K562 (cell line): ENCODE data around the gene MADCAM1. TPM values are rescaled to one million over a fixed set of nuclear protein-coding genes. Genes with fewer than 3 reads are reported as not detected.

Experiments used
- CBX3 ChIP-seq, 2 experiments: IDR thresholded peaks; 1 replicate in 1 of 2; 2 replicates in 1 of 2; pipeline ENCODE4 v1.6.1; 2012; ENCODE audit warnings: inconsistent platforms in 2 of 2, low read length in 2 of 2, borderline replicate concordance in 1 of 2, control low read depth in 1 of 2
- CC2D1A ChIP-seq: fragments of 450-650 bp; IDR thresholded peaks from 2 replicates; pipeline ENCODE4 v1.6.1; 2017; ENCODE audit warnings: mild to moderate bottlenecking
- CREB1 ChIP-seq, 2 experiments: sonication (generic) in 1 of 2; formaldehyde crosslinking in 1 of 2; IDR thresholded peaks; 2 replicates each; pipeline versions ENCODE4 v1.6.1 to v1.8.0; 2012 to 2022; ENCODE audit warnings: inconsistent platforms in 1 of 2, mild to moderate bottlenecking in 1 of 2, missing genetic modification reagents in 1 of 2, moderate library complexity in 1 of 2
- CREB5 ChIP-seq: fragments of 250-450 bp; sonication (Bioruptor Pico); IDR thresholded peaks from 2 replicates; pipeline ENCODE4 v1.5.0; 2020; ENCODE audit warnings: mild to moderate bottlenecking
- CREBBP ChIP-seq: IDR thresholded peaks from one replicate; pipeline ENCODE4 v1.6.1; 2012; ENCODE audit warnings: low read depth, mild to moderate bottlenecking, control low read depth, inconsistent platforms, low read length
- CTBP1 ChIP-seq: fragments of 450-650 bp; IDR thresholded peaks from 2 replicates; pipeline ENCODE4 v1.6.1; 2016; ENCODE audit warnings: borderline replicate concordance
- ETS2 ChIP-seq: IDR thresholded peaks from 2 replicates; pipeline ENCODE4 v1.6.1; 2016; ENCODE audit warnings: borderline replicate concordance, missing genetic modification characterization, mild to moderate bottlenecking, moderate library complexity, missing compliant biosample characterization; ENCODE audit not compliant: poor library complexity, severe bottlenecking
- FOXA3 ChIP-seq, 2 experiments: fragments of 450-650 bp in 1 of 2; sonication (generic) in 1 of 2; formaldehyde crosslinking; IDR thresholded peaks in 1 of 2; conservative IDR thresholded peaks in 1 of 2; 2 replicates each; pipeline versions ENCODE4 v1.4.0 to v1.8.0; 2020 to 2022; ENCODE audit warnings: mild to moderate bottlenecking in 2 of 2, missing genetic modification reagents in 1 of 2
- GMEB1 ChIP-seq: fragments of 250-450 bp; sonication (Bioruptor Pico); IDR thresholded peaks from 2 replicates; pipeline ENCODE4 v1.4.0; 2020; ENCODE audit warnings: mild to moderate bottlenecking
- HES1 ChIP-seq: fragments of 450-650 bp; IDR thresholded peaks from 2 replicates; pipeline ENCODE4 v1.6.1; 2016; ENCODE audit warnings: low read depth, mild to moderate bottlenecking, moderate library complexity
- HMG20A ChIP-seq: fragments of 450-650 bp; formaldehyde crosslinking; conservative IDR thresholded peaks from 2 replicates; pipeline ENCODE4 v1.4.0; 2020; ENCODE audit warnings: mild to moderate bottlenecking, mixed read lengths
- KLF10 ChIP-seq: fragments of 250-450 bp; sonication (Bioruptor Pico); IDR thresholded peaks from 2 replicates; pipeline ENCODE4 v1.6.1; 2021; ENCODE audit warnings: matching md5 sums
- NELFE ChIP-seq: IDR thresholded peaks from 2 replicates; pipeline ENCODE4 v1.6.1; 2011; ENCODE audit warnings: mild to moderate bottlenecking; ENCODE audit not compliant: insufficient read depth, insufficient read length
- POLR2G ChIP-seq: fragments of 200-400 bp; formaldehyde crosslinking; IDR thresholded peaks from 2 replicates; pipeline ENCODE4 v1.6.1; 2017; ENCODE audit warnings: low read depth, mild to moderate bottlenecking, antibody characterized with exemption, low read length, moderate library complexity
- RB1 ChIP-seq: fragments of 450-650 bp; IDR thresholded peaks from 2 replicates; pipeline ENCODE4 v1.6.1; 2017; ENCODE audit warnings: low read depth, mild to moderate bottlenecking
- RHOXF2B ChIP-seq: fragments of 250-450 bp; sonication (Bioruptor Pico); conservative IDR thresholded peaks from 2 replicates; pipeline ENCODE4 v1.5.1; 2021
- XRCC3 ChIP-seq: fragments of 450-650 bp; IDR thresholded peaks from 2 replicates; pipeline ENCODE4 v1.6.1; 2017; ENCODE audit warnings: mild to moderate bottlenecking, moderate library complexity
- XRCC4 ChIP-seq: IDR thresholded peaks from one replicate; pipeline ENCODE4 v1.6.1; 2011; ENCODE audit not compliant: insufficient read depth, insufficient read length; ENCODE audit errors: extremely low read depth
- ZKSCAN1 ChIP-seq: fragments of 150-350 bp; IDR thresholded peaks from 2 replicates; pipeline ENCODE4 v1.6.1; 2016; ENCODE audit warnings: low read depth, low read length
- ZNF124 ChIP-seq: sonication (generic); formaldehyde crosslinking; IDR thresholded peaks from 2 replicates; pipeline ENCODE4 v1.8.1; 2022; ENCODE audit warnings: missing genetic modification reagents
- ZNF197 ChIP-seq: fragments of 200-800 bp; sonication (Bioruptor generic); IDR thresholded peaks from 2 replicates; pipeline ENCODE4 v1.6.1; 2016; ENCODE audit warnings: low read depth, missing genetic modification characterization, missing compliant biosample characterization
- ZNF282 ChIP-seq: sonication (generic); formaldehyde crosslinking; IDR thresholded peaks from 2 replicates; pipeline ENCODE4 v1.8.1; 2023; ENCODE audit warnings: missing genetic modification reagents
- ZNF3 ChIP-seq: fragments of 250-450 bp; sonication (Bioruptor Pico); IDR thresholded peaks from 2 replicates; pipeline ENCODE4 v1.5.0; 2021; ENCODE audit warnings: mild to moderate bottlenecking, moderate library complexity
- ZNF431 ChIP-seq: sonication (generic); formaldehyde crosslinking; IDR thresholded peaks from 2 replicates; pipeline ENCODE4 v1.8.0; 2022; ENCODE audit warnings: mild to moderate bottlenecking, missing genetic modification reagents
- ZNF764 ChIP-seq: fragments of 250-450 bp; sonication (Bioruptor Pico); IDR thresholded peaks from 2 replicates; pipeline ENCODE4 v1.4.0; 2020; ENCODE audit warnings: low read depth, mild to moderate bottlenecking, moderate library complexity
- ZNF766 ChIP-seq: fragments of 200-800 bp; sonication (Bioruptor generic); conservative IDR thresholded peaks from 2 replicates; pipeline ENCODE4 v1.6.1; 2016; ENCODE audit warnings: missing genetic modification characterization, missing compliant biosample characterization
- polyA plus RNA-seq, 8 experiments: library from polyadenylated mRNA; depleted of rRNA in 4 of 8; stranded (reverse) in 5 of 8; unstranded in 3 of 8; fragments of >200 nt; fragmentation: Nextera tagmentation in 2 of 8; fragmentation: Illumina TruSeq in 1 of 8; extraction: Ambion mirVana in 2 of 8; extraction: Trizol in 1 of 8; gene quantifications; 2 replicates each; pipeline versions ENCODE4 v1.2.1 to v1.2.3, GENCODE V29; 2011 to 2014; ENCODE audit warnings: inconsistent platforms in 1 of 8, missing spikeins in 1 of 8
- total RNA-seq, 7 experiments: library from RNA; depleted of rRNA in 6 of 7; stranded (reverse); fragments of >200 nt in 6 of 7; fragmentation: Illumina TruSeq in 2 of 7; extraction: Trizol in 2 of 7; gene quantifications; 2 replicates each; pipeline versions ENCODE4 v1.2.1 to v1.2.3, GENCODE V29; 2011 to 2021; ENCODE audit warnings: low replicate concordance in 1 of 7

MADCAM1 gene
- total and polyA plus RNA-seq, 9 of the 15 experiments (the other 6 are each of a cell fraction or from before 2014, with no cell fraction given) = 0.09 to 0.36 (median 0.09) TPM; not detected in 6

- peak; percentile 61 for TF ChIP-seq GMEB1
- no peak for TF ChIP-seq ZKSCAN1
- TF ChIP-seq ZNF764 (CRISPR knock-in tag) = no peak
- TF ChIP-seq HMG20A (CRISPR knock-in tag) = no peak
- TF ChIP-seq RHOXF2B (CRISPR knock-in tag) = no peak
- TF ChIP-seq POLR2G = peak; percentile 86
- TF ChIP-seq ZNF3 = no peak
- no peak for TF ChIP-seq XRCC4
- no peak; the same call in 1 of the 2 replicates for TF ChIP-seq ZNF766 (CRISPR knock-in tag)
- TF ChIP-seq ZNF124 = no peak
- TF ChIP-seq CBX3 (IDR thresholded peaks at IDR 0.05; ENCODE audit: borderline replicate concordance in 1 of 2, low read length in 2 of 2) = no peak
- TF ChIP-seq XRCC3 = no peak
- 0 out of 2 replicates have a peak, but pooled peaks have one; percentile 39 for TF ChIP-seq ZNF197 (CRISPR knock-in tag)
- TF ChIP-seq RB1 = no peak; the same call in 1 of the 2 replicates
- no peak for TF ChIP-seq NELFE
- no peak for TF ChIP-seq HES1
- TF ChIP-seq CREBBP = no peak
- no peak for TF ChIP-seq CREB5 (CRISPR knock-in tag)
- no peak for TF ChIP-seq FOXA3 (CRISPR knock-in tag; conservative IDR thresholded peaks at IDR 0.05 in 1 of 2, IDR thresholded peaks at IDR 0.05 in 1 of 2)
- TF ChIP-seq KLF10 = no peak
- no peak for TF ChIP-seq ETS2 (tag)
- peak; percentile 69 for TF ChIP-seq CREB1 (IDR thresholded peaks at IDR 0.05)
- TF ChIP-seq CREB1 (CRISPR knock-in tag; IDR thresholded peaks at IDR 0.05) = peak; percentile 70
- no peak for TF ChIP-seq CC2D1A
- peak; percentile 78 for TF ChIP-seq CTBP1
- no peak for TF ChIP-seq ZNF282
- no peak for TF ChIP-seq ZNF431 (CRISPR knock-in tag)
Observed at GRCh38 chr19:531009-531752, 34.9 kb downstream of the MADCAM1 start (continued).
